Endothelial cell of umbilical vein (primary cell): ENCODE data around the gene CEP152. TPM values are rescaled to one million over a fixed set of nuclear protein-coding genes. Genes with fewer than 3 reads are reported as not detected.

Experiments used
- BruUV-seq: library from RNA; stranded (reverse); fragments of 400-500 nt; replicated peaks from 2 replicates; lab custom pipeline; 2021; lab: Mats Ljungman, UMichigan
- CTCF ChIA-PET: fragments of 300-600, 350-600 bp; sonication (Branson Sonifier 250); formaldehyde crosslinking; loops from one replicate; lab custom pipeline; 2021; ENCODE audit warnings: antibody characterized with exemption, inconsistent platforms; lab: Charles Lee
- POLR2A ChIA-PET: fragments of 300-600, 350-600 bp; sonication (Branson Sonifier 250); formaldehyde crosslinking; loops from one replicate; lab custom pipeline; 2021; ENCODE audit warnings: antibody characterized with exemption, inconsistent platforms; lab: Charles Lee
- DNase-seq: peaks from one replicate; pipeline ENCODE4 v3.0.0-alpha.2; 2011; ENCODE audit warnings: low read depth, low spot score
- FAIRE-seq: peaks from 2 replicates; lab custom pipeline; 2011; peaks lifted over from hg19 to GRCh38; lab: Jason Lieb, UNC
- H2AFZ ChIP-seq: 2 replicates; pipeline ENCODE4 v1.6.0; 2012; ENCODE audit warnings: low read depth, low read length, control low read depth, inconsistent platforms
- H3K27ac ChIP-seq: 2 replicates; pipeline ENCODE4 v1.5.1; 2011; ENCODE audit warnings: low read depth, mild to moderate bottlenecking, control low read depth, low read length, moderate library complexity; ENCODE audit not compliant: insufficient read depth
- H3K27me3 ChIP-seq, 2 experiments: 2 replicates each; pipeline versions ENCODE4 v1.6.0 to v1.6.1; 2011; ENCODE audit warnings: low read length in 2 of 2, mixed read lengths in 1 of 2; ENCODE audit not compliant: control insufficient read depth in 2 of 2, insufficient read depth in 2 of 2
- H3K36me3 ChIP-seq, 2 experiments: 2 replicates in 1 of 2; 3 replicates in 1 of 2; pipeline ENCODE4 v1.5.1; 2011; ENCODE audit warnings: low read length in 2 of 2, mild to moderate bottlenecking in 1 of 2, moderate library complexity in 1 of 2; ENCODE audit not compliant: control insufficient read depth in 2 of 2, insufficient read depth in 2 of 2; ENCODE audit errors: extremely low read depth in 1 of 2
- H3K4me1 ChIP-seq: 3 replicates; pipeline ENCODE4 v1.5.1; 2011; ENCODE audit warnings: mild to moderate bottlenecking, low read length; ENCODE audit not compliant: control insufficient read depth, insufficient read depth; ENCODE audit errors: extremely low read depth
- H3K4me2 ChIP-seq: 2 replicates; pipeline ENCODE4 v1.6.1; 2011; ENCODE audit warnings: low read length, control low read depth, mixed read lengths; ENCODE audit not compliant: insufficient read depth
- H3K4me3 ChIP-seq, 3 experiments: fragments of 200-600 bp in 1 of 3; sonication (generic), shearing (Covaris generic) in 1 of 3; replicated peaks in 1 of 3; 2 replicates each; pipeline ENCODE4 v1.5.1; 2011 to 2016; ENCODE audit warnings: control low read depth in 3 of 3, low read length in 3 of 3, mild to moderate bottlenecking in 2 of 3, inconsistent platforms in 1 of 3, low read depth in 1 of 3, moderate library complexity in 1 of 3; ENCODE audit not compliant: insufficient read depth in 1 of 3
- H3K79me2 ChIP-seq: 2 replicates; pipeline ENCODE4 v1.6.0; 2012; ENCODE audit warnings: low read length, inconsistent platforms; ENCODE audit not compliant: control insufficient read depth, insufficient read depth
- H3K9ac ChIP-seq: replicated peaks from 2 replicates; pipeline ENCODE3; 2011; ENCODE audit warnings: low read length, control low read depth; ENCODE audit not compliant: insufficient read depth; ENCODE audit errors: extremely low read depth
- H3K9me1 ChIP-seq: replicated peaks from 3 replicates; pipeline ENCODE4 v1.6.0; 2011; ENCODE audit warnings: mild to moderate bottlenecking, low read length; ENCODE audit not compliant: control insufficient read depth, insufficient read depth; ENCODE audit errors: extremely low read depth
- H3K9me3 ChIP-seq: replicated peaks from 2 replicates; pipeline ENCODE4 v1.5.1; 2012; ENCODE audit warnings: low read length, inconsistent platforms; ENCODE audit not compliant: control insufficient read depth, insufficient read depth
- H4K20me1 ChIP-seq: replicated peaks from 2 replicates; pipeline ENCODE3; 2011; ENCODE audit warnings: mild to moderate bottlenecking, low read length; ENCODE audit not compliant: control insufficient read depth, insufficient read depth; ENCODE audit errors: extremely low read depth
- CTCF ChIP-seq, 2 donors: IDR thresholded peaks; 1 replicate in 1 of 2; 2 replicates in 1 of 2; pipeline ENCODE4 v1.5.1; 2011; ENCODE audit warnings: low read length in 2 of 2, mild to moderate bottlenecking in 2 of 2, moderate library complexity in 2 of 2, control low read depth in 1 of 2, inconsistent platforms in 1 of 2, low read depth in 1 of 2; ENCODE audit not compliant: insufficient read depth in 1 of 2; ENCODE audit errors: extremely low read depth in 1 of 2
- FOS ChIP-seq: IDR thresholded peaks from 2 replicates; pipeline ENCODE4 v1.6.1; 2011; ENCODE audit warnings: mild to moderate bottlenecking, low read length, moderate library complexity, borderline replicate concordance; ENCODE audit not compliant: insufficient read depth
- JUN ChIP-seq: IDR thresholded peaks from 2 replicates; pipeline ENCODE4 v1.6.1; 2011; ENCODE audit warnings: borderline replicate concordance, low read depth; ENCODE audit not compliant: insufficient read length, insufficient read depth
- MAX ChIP-seq: IDR thresholded peaks from 2 replicates; pipeline ENCODE4 v1.6.1; 2011; ENCODE audit not compliant: insufficient read depth, insufficient read length
- MYC ChIP-seq: IDR thresholded peaks from one replicate; pipeline ENCODE4 v1.6.1; 2011; ENCODE audit warnings: mild to moderate bottlenecking, low read depth, low read length
- POLR2A ChIP-seq: IDR thresholded peaks from 2 replicates; pipeline ENCODE4 v1.6.1; 2012; ENCODE audit warnings: low read depth, mild to moderate bottlenecking, control low read depth, low read length
- POLR2AphosphoS5 ChIP-seq: IDR thresholded peaks from 2 replicates; pipeline ENCODE4 v1.6.1; 2012; ENCODE audit warnings: low read depth, mild to moderate bottlenecking, control low read depth, low read length, moderate library complexity; ENCODE audit not compliant: insufficient read depth
- dilution Hi-C: fragments of 300-500 bp; cut with MboI; formaldehyde crosslinking; loops from one replicate; pipeline ENCODE4 v1.15.0; 2019; ENCODE audit warnings: low sequenced_read_pairs; ENCODE audit not compliant: extremely low pct_ligation_motif_present
- intact Hi-C: fragments of 100-400 bp; cut with micrococcal nuclease; formaldehyde crosslinking; loops from one replicate; pipeline ENCODE4 v1.10.0; 2022
- polyA plus RNA-seq, 4 experiments: library from polyadenylated mRNA; depleted of rRNA in 3 of 4; stranded (reverse) in 3 of 4; unstranded in 1 of 4; fragments of >200 nt; gene quantifications; 2 replicates each; pipeline versions ENCODE4 v1.2.1 to v1.2.3, GENCODE V29; 2011 to 2012; ENCODE audit warnings: missing spikeins in 1 of 4
- total RNA-seq: library from RNA; stranded (reverse); gene quantifications from 2 replicates; pipeline ENCODE4 v1.2.3, GENCODE V29; 2021

Gene CEP152
- total and polyA plus RNA-seq, 2 donors (not counting 3 experiments of a cell fraction or from before 2014, with no cell fraction given) = 3.0 to 15.7 TPM

- no TSS peak for BruUV-seq
- POLR2A ChIA-PET = no interaction called here
- Histone ChIP-seq H2AFZ (no peak overlapping the region), H3K79me2 (no peaks in the 10 kb centered on the region), H3K27ac (no peak overlapping the region), H3K9ac (no peak overlapping the region), H3K9me1 (no peaks in the 10 kb centered on the region), H3K36me3 (no peaks in the 10 kb centered on the region), H3K9me3 (no peaks in the 10 kb centered on the region), H3K4me1 (peaks cover 20% of the 10 kb centered on the region), H4K20me1 (no peaks in the 10 kb centered on the region), H3K27me3 (no peaks in the 10 kb centered on the region), H3K4me2 (no peak overlapping the region), H3K4me3 (no peak overlapping the region)
- CTCF ChIA-PET = interaction anchor here (1.3 kb wide), 1 partner anchor 371 kb away, joined by 3 read pairs; no protein-coding TSS in a partner anchor
- DNase-seq = no peak
- TF ChIP-seq CTCF (IDR thresholded peaks at IDR 0.05; ENCODE audit: extremely low read depth in 1 of 2, insufficient read depth in 1 of 2, low read depth in 1 of 2, low read length in 2 of 2) (no peak), JUN (no peak), POLR2A (no peak), FOS (no peak), MYC (no peak), POLR2AphosphoS5 (no peak), MAX (no peak)
- no peak for FAIRE-seq
- dilution Hi-C loops = no loop called here
- intact Hi-C loops = loop anchor here (5.0 kb wide), 2 partner anchors 88 to 367 kb away; partner anchors contain the start of gene CEP152
These were observed 86.9 kb downstream of the CEP152 start for GRCh38 chr15:48723969-48724368.
